NCI-H146 treated with DMSO at 0.1 percent for 48 hours (cell line): ENCODE measurements around the gene AIMP1.
"Not testable (repeated sequence)": the region's sequence is repeated elsewhere in the genome, so short reads cannot be mapped to it uniquely, and the experiment has no call there.

ENCODE experiments used
- DNase-seq: peaks from one replicate; lab custom pipeline; 2025; ENCODE audit not compliant: unreplicated experiment; lab: John Stamatoyannopoulos, UW

The AIMP1 gene

GRCh38 chr4:106344647-106344970, 28.3 kb downstream of the AIMP1 start:
- no peak for DNase-seq

GRCh38 chr4:106347167-106347566, 30.8 kb downstream of the AIMP1 start:
- DNase-seq, result no peak

- DNase-seq, result no peak
Observed at GRCh38 chr4:106351016-106351415, 34.7 kb downstream of the AIMP1 start.

GRCh38 chr4:106353786-106354185, 37.4 kb downstream of the AIMP1 start:
- DNase-seq, result no peak

- DNase-seq, result no peak
Observed at GRCh38 chr4:106355193-106355592, 38.8 kb downstream of the AIMP1 start.

- DNase-seq, result no peak
Observed at GRCh38 chr4:106358899-106359298, 42.5 kb downstream of the AIMP1 start.

- no peak for DNase-seq
Observed at GRCh38 chr4:106362086-106362825, 45.9 kb downstream of the AIMP1 start.

- no peak for DNase-seq
Observed at GRCh38 chr4:106364282-106364681, 47.9 kb downstream of the AIMP1 start.

GRCh38 chr4:106365613-106366012, 49.3 kb downstream of the AIMP1 start:
- no peak for DNase-seq

- no peak for DNase-seq
Observed at GRCh38 chr4:106366026-106366425, 49.7 kb downstream of the AIMP1 start.

- DNase-seq, result no peak
Observed at GRCh38 chr4:106367072-106367471, 50.7 kb downstream of the AIMP1 start.

- DNase-seq, result no peak
Observed at GRCh38 chr4:106368678-106369077, 52.3 kb downstream of the AIMP1 start, which contains the start of gene GIMD1. Gene GIMD1 (minus strand): TSS chr4:106368778. CDS start chr4:106367435, 1,343 bp downstream.

- DNase-seq, result no peak
Observed at GRCh38 chr4:106369456-106370060, 53.2 kb downstream of the AIMP1 start.

- DNase-seq, result no peak
Observed at GRCh38 chr4:106370214-106370613, 53.9 kb downstream of the AIMP1 start.

GRCh38 chr4:106371161-106371560, 54.8 kb downstream of the AIMP1 start:
- DNase-seq, result no peak

- no peak for DNase-seq
Observed at GRCh38 chr4:106373026-106373425, 56.7 kb downstream of the AIMP1 start.

- DNase-seq, result no peak
Observed at GRCh38 chr4:106380179-106380578, 63.8 kb downstream of the AIMP1 start.

- no peak for DNase-seq
Observed at GRCh38 chr4:106384878-106385277, 68.5 kb downstream of the AIMP1 start.

- no peak for DNase-seq
Observed at GRCh38 chr4:106385853-106386393, 69.6 kb downstream of the AIMP1 start.

- no peak for DNase-seq
Observed at GRCh38 chr4:106395582-106395981, 79.2 kb downstream of the AIMP1 start.

- DNase-seq, result not testable (repeated sequence)
Observed at GRCh38 chr4:106398898-106399297, 82.5 kb downstream of the AIMP1 start.
